RWPE2 (cell line): ENCODE data around the gene TFAP2E.

ENCODE experiments used
- ATAC-seq: fragments of 200-7000 bp; cut with Tn5 transposase; 3 replicates; pipeline ENCODE4 v1.9.1; 2021; ENCODE audit warnings: low read depth
- DNase-seq: peaks from one replicate; pipeline ENCODE4 v3.0.0-alpha.2; 2020; ENCODE audit warnings: low spot score
- H3K27ac ChIP-seq: fragments of 450-650 bp; 2 replicates; pipeline ENCODE4 v1.5.1; 2017; ENCODE audit warnings: mild to moderate bottlenecking; ENCODE audit not compliant: poor library complexity, severe bottlenecking
- H3K27me3 ChIP-seq: fragments of 250-450 bp; sonication (Bioruptor Pico); 2 replicates; pipeline ENCODE4 v1.5.1; 2021; ENCODE audit warnings: mild to moderate bottlenecking, moderate library complexity; ENCODE audit not compliant: insufficient read depth, poor library complexity, severe bottlenecking
- H3K36me3 ChIP-seq: fragments of 250-450 bp; sonication (Bioruptor Pico); 2 replicates; pipeline ENCODE4 v1.5.1; 2020; ENCODE audit warnings: low read depth, mild to moderate bottlenecking, moderate library complexity
- H3K4me1 ChIP-seq: fragments of 250-450 bp; sonication (Bioruptor Pico); 2 replicates; pipeline ENCODE4 v1.5.1; 2021; ENCODE audit warnings: mild to moderate bottlenecking, moderate library complexity; ENCODE audit not compliant: insufficient read depth, poor library complexity, severe bottlenecking
- H3K4me3 ChIP-seq: fragments of 250-450 bp; sonication (Bioruptor Pico); 2 replicates; pipeline ENCODE4 v1.5.1; 2021; ENCODE audit warnings: mild to moderate bottlenecking, moderate library complexity; ENCODE audit not compliant: severe bottlenecking
- H3K9me3 ChIP-seq: fragments of 250-450 bp; sonication (Bioruptor Pico); 2 replicates; pipeline ENCODE4 v1.5.1; 2021; ENCODE audit warnings: mild to moderate bottlenecking, moderate library complexity; ENCODE audit not compliant: severe bottlenecking
- CTCF ChIP-seq: fragments of 450-650 bp; IDR thresholded peaks from one replicate; pipeline ENCODE4 v1.5.1; 2017; ENCODE audit warnings: mild to moderate bottlenecking, moderate library complexity; ENCODE audit not compliant: poor library complexity, severe bottlenecking

Gene TFAP2E

GRCh38 chr1:35637401-35637809 lies 64.3 kb downstream of the TFAP2E start:
- no peaks in the 10 kb centered on the region for H3K27me3 ChIP-seq
- ATAC-seq: no peak
- H3K4me1 ChIP-seq: peaks cover 24% of the 10 kb centered on the region
- no peak for DNase-seq
- peaks cover 44% of the 10 kb centered on the region for H3K36me3 ChIP-seq
- H3K4me3 ChIP-seq: peak overlapping the region; percentile 28
- no peaks in the 10 kb centered on the region for H3K9me3 ChIP-seq
- no peak for TF ChIP-seq CTCF
- peak overlapping the region; percentile 69 for H3K27ac ChIP-seq

GRCh38 chr1:35640380-35641232 lies 67.5 kb downstream of the TFAP2E start:
- Histone ChIP-seq H3K27ac (peak overlapping the region; percentile 59), H3K36me3 (peaks cover 17% of the 10 kb centered on the region), H3K4me1 (peaks cover 24% of the 10 kb centered on the region), H3K27me3 (peaks cover 5% of the 10 kb centered on the region), H3K4me3 (peak overlapping the region; percentile 93), H3K9me3 (no peaks in the 10 kb centered on the region)
- DNase-seq (no peak), ATAC-seq (no peak)
- TF ChIP-seq CTCF: no peak

- DNase-seq (peak; percentile 94), ATAC-seq (peak; percentile 83)
- H3K4me3 ChIP-seq: peak within 1 kb of the TSS; percentile 93
- TF ChIP-seq CTCF: no peak
- peaks cover 9% of the 10 kb centered on the region for H3K36me3 ChIP-seq
- peaks cover 23% of the 10 kb centered on the region for H3K4me1 ChIP-seq
- H3K27ac ChIP-seq: peak within 1 kb of the TSS; percentile 59
- peaks cover 5% of the 10 kb centered on the region for H3K27me3 ChIP-seq
- H3K9me3 ChIP-seq: no peaks in the 10 kb centered on the region
Measured at GRCh38 chr1:35641233-35641866, 68.2 kb downstream of the TFAP2E start, which contains the start of gene PSMB2. TSS of gene PSMB2 (minus strand) at chr1:35641526. CDS start at chr1:35641432, 94 bp downstream.

DNA sequence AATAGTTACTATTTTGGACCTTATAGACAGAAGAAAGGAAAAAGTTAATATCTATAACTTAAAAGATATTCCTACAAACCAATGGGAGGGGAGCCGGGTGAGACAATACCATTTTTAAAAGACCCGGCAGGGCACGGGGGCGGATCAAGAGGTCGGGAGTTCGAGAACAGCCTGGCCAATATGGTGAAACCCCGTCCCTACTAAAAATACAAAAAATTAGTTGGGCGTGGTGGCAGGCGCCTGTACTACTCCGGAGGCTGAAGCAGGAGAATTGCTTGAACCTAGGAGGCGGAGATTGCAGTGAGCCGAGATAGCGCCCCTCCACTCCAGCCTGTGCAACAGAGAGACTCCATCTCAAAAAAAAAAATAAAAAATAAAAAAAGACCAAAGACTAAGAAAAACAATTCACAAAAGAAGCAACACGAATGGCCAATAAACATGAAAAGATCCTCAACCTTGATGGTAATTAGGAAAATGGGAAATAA lies 69.4 kb downstream of the TFAP2E start:
- peaks cover 5% of the 10 kb centered on the region for H3K27me3 ChIP-seq
- DNase-seq (no peak), ATAC-seq (no peak)
- H3K27ac ChIP-seq: peak overlapping the region; percentile 59
- H3K9me3 ChIP-seq: no peaks in the 10 kb centered on the region
- TF ChIP-seq CTCF: no peak
- peak overlapping the region; percentile 93 for H3K4me3 ChIP-seq
- H3K36me3 ChIP-seq: peaks cover 3% of the 10 kb centered on the region; the same call in 1 of the 2 replicates
- peaks cover 14% of the 10 kb centered on the region for H3K4me1 ChIP-seq
